Measurements from ENCODE around the gene SLC22A14.

DNA sequence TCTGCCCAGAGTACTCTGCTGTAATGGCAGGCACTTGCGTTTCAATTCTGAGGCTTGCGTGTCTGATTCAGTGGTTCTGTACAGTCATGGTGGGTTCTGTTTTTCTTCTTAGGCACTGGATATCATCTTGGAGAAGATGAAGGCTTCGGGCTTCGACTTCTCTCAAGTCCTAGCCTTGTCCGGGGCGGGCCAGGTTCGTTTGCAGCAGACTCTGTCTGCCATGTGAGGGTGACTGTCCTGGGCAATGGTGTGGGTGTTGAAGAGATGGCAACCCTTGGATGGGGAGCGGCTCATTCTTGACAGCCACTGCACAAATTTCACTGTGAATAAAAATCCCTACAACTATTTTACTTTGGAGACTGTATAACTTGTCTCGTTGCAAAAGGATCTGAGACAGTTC, 80.7 kb downstream of the SLC22A14 start:
- no peak for TF ChIP-seq POLR2A (IDR thresholded peaks at IDR 0.05)
- TF ChIP-seq, protein P1, sequence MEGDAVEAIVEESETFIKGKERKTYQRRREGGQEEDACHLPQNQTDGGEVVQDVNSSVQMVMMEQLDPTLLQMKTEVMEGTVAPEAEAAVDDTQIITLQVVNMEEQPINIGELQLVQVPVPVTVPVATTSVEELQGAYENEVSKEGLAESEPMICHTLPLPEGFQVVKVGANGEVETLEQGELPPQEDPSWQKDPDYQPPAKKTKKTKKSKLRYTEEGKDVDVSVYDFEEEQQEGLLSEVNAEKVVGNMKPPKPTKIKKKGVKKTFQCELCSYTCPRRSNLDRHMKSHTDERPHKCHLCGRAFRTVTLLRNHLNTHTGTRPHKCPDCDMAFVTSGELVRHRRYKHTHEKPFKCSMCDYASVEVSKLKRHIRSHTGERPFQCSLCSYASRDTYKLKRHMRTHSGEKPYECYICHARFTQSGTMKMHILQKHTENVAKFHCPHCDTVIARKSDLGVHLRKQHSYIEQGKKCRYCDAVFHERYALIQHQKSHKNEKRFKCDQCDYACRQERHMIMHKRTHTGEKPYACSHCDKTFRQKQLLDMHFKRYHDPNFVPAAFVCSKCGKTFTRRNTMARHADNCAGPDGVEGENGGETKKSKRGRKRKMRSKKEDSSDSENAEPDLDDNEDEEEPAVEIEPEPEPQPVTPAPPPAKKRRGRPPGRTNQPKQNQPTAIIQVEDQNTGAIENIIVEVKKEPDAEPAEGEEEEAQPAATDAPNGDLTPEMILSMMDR (IDR thresholded peaks at IDR 0.05) = no peak
- TF ChIP-seq POLR2AphosphoS5 (IDR thresholded peaks at IDR 0.05) = no peak
